Activated CD8-positive, alpha-beta memory T cell treated with anti-CD3 and anti-CD28 coated beads, Interleukin-2, amount 50 U/mL, for 1 hour (primary cell): ENCODE measurements around the gene SERPINA6.
"Not testable (repeated sequence)": the region's sequence is repeated elsewhere in the genome, so short reads cannot be mapped to it uniquely, and the experiment has no call there.

ENCODE experiments used
- DNase-seq: peaks from one replicate; pipeline ENCODE4 v3.0.0-alpha.2; 2020; ENCODE audit errors: extremely low read depth

Gene SERPINA6, protein sequence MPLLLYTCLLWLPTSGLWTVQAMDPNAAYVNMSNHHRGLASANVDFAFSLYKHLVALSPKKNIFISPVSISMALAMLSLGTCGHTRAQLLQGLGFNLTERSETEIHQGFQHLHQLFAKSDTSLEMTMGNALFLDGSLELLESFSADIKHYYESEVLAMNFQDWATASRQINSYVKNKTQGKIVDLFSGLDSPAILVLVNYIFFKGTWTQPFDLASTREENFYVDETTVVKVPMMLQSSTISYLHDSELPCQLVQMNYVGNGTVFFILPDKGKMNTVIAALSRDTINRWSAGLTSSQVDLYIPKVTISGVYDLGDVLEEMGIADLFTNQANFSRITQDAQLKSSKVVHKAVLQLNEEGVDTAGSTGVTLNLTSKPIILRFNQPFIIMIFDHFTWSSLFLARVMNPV

DNA sequence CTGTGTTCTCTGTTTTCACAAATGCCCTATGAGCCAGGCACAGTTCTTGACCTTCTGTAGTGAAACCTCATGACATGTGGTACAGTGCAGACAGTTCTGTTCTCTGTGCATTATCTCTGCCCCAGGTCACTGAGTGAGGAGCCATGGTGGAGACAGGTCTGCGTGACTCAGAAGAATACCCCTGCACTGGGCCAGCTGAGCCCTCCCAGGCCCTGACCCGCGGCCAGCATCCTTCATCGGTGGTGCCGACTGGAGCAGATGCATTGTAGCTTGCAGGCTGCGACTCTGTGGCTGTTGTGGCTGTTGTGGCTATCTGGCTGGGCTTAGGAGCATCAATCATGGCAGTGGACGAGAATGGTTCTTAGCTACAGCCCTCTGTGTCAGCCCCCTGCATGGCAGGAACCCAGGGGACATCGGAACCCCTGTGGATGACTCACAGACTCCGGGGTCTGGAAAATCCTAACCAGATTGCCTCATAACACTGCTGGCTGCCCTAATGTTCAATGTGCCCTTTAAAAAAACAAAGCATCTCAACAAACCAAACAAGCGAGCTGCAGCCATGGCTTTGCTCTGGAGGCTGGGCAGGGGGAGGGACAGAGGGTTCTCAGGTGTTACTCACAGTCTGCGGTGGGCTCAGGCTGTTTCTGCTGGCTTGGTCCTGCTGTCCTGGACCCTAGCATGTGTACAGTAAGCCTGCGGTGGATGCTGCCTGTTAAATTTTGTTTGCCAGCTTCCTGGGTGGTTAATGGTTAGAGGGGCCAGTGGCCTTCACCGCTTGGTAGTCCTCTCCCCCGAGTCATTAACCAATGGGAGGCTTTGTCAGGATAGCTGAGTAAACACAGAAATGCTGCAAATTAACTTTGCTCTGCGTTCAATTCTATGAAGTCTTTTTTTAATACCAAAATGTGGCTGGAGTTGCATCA is at the start of gene SERPINA6:
Gene SERPINA6, minus strand, starts transcription at position 689 of the 923 bp plus-strand sequence. CDS start 8,688 bp downstream, outside the sequence.
- no peak for DNase-seq

DNA sequence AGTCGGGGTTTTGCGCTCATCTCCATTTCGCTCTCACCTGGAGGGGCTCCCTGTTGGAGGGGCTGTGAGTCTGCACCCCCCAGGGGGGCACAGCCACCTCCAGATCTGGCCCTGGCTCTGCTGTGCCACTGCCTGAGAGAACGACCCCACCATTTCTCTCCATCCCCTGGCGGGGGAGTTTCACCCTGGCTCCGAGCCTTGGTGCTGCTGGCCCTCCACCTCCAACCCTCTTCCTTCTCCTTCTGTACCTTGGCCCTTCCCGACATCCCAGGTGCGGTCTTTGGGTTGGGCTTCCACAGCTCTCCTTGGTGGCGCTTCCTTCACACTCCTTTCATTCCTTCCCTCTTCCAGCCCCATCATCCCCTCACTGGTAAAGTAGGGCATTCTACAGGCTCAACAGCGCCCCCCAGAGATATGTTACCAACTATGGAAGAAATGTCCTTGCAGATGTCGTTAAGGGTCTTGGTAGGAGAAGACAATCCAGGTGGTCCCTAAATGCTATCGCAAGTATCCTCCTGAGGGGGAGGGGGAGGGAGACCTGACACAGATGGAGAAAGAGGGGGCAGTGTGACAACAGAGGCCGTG is 49.0 kb upstream of the SERPINA6 start:
- DNase-seq = no peak

DNA sequence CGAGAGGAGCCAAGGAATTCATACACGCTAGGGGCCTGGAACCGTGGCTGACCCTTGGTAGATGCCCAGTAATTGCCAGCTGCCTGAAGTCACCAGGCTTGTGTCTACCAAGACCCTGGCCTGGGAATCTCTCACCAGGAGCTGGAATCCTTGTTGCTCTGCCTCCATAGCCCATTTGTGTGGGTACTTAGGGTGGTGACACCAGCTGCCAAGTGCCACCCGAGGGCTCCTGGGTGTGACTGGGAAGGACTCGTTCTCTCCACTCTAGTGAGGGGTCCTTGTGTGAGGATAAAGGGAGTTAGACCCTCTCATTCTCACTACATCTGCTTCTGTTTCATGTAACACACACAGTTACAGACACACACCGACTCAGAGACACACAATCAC is 47.4 kb upstream of the SERPINA6 start:
- no peak for DNase-seq

DNA sequence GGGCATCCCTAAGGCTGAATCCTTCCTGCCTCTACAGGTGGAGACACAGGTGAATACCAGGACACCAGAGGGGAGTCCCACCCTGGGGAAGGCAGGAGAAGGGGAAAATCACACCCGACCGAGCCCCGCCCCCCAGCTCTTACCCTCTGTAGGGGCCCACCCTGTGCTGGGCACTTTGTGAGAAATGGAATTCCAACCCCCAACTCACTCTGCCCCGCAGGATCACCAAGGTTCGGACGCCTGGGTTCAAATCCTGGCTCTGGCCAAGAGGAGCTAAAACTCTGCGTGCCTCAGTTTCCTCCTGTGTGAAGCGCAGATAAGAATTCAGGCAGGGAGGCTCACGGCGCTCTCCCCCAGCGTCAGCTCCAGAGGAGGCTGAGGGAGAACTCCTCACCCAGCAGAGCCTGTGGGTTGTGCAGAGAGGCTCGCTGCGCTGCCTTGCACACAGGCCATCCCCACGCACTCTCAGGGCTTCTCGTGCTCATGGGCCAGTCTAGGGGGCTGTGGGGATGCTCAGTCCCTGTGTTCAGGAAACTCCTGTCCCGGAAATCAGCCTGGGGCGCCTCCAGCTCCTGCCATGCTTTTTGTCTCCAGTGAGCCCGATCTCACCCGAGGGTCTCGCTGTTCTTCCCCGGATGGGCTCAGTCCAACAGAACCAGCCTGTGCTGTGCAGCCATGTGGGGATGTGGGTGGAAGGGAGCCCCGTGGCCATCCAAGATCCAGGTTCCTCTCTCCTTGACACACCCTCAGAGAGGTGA is 46.8 kb upstream of the SERPINA6 start:
- not testable (repeated sequence) for DNase-seq

DNA sequence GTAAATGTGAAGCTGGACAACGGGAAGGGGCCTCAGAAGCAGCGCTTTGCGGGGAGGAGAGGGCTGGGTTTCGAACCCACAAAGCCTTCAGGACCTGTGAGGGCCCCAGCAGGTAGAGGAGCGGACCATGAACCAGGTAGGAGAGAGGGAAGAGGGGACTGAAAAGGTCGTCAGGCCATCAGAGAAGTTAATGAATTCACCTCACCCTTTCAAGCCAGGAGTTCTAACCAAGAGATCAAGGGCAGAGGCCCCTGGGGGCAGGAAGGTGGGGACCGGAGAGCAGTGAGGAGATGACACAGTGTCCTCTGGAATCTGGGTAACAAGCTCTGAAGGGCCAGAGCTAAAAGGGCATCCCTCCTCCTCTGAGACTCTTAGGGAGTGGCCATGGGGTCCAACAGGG is 45.8 kb upstream of the SERPINA6 start:
- DNase-seq = no peak

DNA sequence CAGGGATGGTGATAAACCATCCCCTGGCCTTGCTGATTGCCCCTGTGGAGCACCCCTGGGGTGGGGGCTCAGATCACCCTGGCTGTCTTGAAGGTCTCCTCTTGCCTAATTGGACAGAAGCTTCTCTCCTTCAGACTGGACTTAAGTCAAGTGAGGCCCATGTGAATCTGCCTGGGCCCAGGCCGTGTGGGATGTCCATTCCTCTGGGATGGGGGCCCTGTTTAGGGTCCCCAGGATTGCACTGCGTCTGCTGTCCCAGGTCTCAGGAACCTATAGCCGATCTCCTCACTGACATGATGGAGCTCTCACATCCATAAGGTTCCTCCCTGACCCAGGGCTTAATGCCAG is 45.1 kb upstream of the SERPINA6 start:
- no peak for DNase-seq

DNA sequence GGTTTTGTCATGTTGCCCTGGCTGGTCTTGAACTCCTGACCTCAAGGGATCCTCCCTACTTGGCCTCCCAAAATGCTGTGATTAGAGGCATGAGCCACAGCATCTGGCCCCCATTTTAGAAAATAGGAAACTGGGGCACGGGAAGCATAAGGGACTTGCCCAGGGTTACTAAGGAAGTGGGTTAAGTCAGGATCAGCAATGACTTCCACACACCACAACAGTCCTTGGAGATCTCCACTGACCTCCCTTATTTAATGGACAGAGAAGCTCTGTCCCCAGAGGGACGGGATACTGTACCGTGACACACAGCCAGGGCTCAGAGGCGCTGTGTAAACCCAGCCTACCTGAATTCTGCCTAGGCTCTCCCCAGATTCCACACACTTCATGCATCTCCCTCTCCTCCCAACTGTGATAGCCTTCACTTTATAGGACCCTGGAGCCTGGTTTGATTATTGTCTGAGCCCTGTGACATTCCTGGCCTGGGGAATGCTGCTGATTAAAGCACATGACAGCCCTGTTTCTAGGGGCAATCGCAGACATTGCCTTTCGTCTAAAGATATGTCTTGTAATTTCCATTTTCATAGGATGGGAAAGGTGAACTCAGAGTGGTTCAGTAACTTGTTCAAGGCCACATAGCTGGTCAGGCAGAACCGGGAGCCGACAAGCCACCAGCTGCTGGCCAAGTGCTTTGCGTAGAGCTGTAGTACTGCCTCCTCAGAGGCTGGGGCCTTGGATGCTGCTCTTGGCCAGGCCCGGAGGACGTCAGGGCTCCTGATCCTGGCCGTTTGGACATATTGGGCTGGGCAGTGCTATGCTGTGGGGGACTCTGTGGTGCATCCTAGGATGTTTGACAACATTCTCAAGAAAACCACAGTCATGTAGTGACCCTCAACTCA is 44.5 kb upstream of the SERPINA6 start:
- DNase-seq = no peak

DNA sequence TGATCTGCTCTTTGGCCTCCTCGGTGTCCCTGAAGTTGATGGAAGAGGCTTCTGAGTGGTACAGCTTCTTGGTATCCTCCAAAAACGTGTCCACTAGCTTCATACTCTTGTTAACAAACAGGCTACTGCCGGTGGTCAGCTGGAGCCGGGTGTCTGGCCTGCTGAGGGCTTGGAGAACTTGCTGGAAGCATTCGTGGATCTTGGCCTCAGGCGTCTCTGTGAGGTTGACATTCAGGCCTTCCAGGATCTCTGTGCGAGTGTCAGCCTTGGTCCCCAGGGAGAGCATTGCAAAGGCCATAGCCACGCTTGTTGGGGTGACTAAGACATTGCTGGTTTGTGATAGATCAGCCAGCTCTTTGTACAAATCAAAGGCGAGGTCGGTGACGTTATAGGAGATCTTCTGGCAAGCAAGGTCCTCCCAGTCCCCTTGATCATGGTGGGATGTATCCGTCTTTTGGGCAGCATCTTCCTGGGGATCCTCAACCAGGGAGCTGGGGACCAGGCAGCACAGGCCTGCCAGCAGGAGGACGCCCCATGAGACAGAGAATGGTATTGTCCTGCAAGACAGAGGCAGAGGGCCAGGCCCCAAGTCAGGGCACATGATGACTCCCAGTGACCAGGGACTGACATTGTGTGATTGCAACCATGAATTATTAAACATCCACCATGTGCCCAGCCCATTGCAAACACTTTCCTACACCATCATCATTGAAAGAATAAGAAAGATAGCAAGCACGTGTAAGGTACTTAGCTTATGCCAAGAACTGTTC is 43.2 kb upstream of the SERPINA6 start, which contains the start of gene SERPINA2:
Gene SERPINA2, minus strand, starts transcription at position 553 of the 770 bp plus-strand sequence.
- DNase-seq = no peak

DNA sequence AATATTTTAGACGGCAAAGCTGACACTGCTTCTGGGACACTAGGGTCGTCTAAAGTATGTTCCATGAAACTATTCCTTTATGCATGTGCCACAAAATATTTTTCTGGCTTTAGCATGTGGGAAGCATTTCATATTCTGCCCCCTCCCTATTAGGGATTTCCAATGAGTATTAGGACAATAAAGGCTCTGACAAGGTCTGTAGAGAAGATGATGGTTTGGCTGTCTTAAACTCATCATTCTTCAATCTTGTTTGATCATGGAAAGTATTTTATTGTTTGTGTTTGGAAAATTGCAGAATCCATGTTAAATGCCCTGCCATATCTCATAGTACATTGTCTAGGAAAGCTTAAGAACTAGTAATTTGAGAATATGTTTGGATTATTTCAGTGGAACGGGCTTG is 42.5 kb upstream of the SERPINA6 start:
- no peak for DNase-seq

DNA sequence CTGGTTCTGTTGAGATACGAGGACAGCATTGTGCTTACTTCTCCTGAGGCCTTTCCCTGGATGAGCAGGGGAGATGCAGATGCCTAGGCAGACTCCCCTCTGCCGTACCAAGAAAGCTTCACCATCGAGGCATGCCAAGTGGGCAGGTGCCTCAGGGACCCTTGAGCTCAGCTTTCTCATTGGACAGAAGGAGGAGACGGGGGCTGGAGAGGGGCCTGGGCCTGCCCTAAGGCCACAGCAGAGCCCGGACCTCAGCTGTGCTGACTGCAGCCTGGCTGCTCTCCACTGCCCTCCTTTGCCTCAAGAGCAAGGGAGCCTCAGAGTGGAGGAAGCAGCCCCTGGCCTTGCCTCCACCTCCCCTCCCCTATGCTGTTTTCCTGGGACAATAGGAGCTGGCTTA is 41.8 kb upstream of the SERPINA6 start:
- DNase-seq = no peak

DNA sequence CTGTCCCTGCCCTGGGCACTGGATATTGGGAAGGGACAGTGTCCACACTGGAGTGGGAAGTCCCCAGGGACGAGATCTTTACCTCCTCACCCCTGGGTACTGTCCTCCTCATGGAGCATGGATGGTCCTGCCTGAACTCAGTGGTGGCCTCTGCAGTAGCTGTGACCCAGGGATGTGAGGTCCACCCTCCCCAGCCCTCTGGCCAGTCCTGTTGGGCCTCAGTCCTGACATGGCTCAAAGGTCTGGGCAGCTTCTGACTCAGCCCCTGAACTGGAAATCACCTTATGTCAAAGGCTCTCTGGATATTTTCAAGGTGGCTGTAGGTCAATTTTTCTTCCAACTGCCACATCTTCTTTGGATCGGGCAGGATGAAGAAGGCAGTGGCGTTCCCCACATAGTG is 40.9 kb upstream of the SERPINA6 start:
- no peak for DNase-seq

DNA sequence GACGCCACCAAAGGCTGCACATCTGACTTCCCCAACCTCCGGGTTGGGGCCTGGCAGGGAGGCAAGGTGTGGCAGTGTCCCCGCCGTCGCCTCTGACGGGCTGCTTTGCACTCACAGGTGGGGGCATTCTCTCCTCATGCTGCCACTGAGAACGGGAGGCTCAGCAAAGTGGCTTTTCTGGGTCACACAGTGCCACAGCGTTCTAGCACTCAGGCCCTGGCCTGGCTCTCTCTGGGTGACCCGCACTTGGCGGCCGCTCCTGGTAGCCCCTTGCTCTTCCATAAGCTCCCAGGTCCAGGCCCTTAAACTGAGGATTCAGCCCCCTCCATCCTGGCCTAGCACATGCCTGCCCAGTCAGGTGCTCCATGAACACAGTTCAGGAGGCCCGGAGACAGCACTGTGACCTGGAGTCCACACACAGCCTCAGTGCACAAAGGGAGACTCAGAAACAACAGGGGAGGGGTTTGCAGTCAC is 40.1 kb upstream of the SERPINA6 start:
- DNase-seq = no peak

DNA sequence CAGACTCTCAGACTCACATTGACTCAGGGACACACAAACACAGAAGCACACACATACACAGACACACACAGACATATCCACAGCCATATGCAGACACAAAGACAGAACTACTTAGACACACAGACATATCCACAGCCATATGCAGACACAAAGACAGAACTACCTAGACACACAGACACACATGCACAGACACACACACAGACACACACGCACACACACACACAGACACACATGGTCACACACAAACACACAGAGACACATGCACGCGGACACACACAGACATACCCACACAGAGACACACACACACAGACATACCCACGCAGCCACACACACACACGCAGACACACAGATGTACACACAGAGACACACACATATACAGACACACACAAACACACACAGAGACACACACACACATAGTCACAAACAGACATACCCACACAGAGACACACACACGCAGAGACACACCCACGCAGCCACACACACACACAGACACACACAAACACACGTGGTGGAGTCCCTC is 39.5 kb upstream of the SERPINA6 start:
- no peak for DNase-seq

DNA sequence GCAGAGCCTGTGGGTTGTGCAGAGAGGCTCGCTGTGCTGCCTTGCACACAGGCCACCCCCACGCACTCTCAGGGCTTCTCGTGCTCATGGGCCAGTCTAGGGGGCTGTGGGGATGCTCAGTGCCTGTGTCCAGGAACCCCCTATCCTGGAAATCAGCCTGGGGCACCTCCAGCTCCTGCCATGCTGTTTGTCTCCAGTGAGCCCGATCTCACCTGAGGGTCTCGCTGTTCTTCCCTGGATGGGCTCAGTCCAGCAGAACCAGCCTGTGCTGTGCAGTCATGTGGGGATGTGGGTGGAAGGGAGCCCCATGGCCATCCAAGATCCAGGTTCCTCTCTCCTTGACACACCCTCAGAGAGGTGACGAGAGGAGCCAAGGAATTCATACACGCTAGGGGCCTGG is 38.5 kb upstream of the SERPINA6 start:
- no peak for DNase-seq

DNA sequence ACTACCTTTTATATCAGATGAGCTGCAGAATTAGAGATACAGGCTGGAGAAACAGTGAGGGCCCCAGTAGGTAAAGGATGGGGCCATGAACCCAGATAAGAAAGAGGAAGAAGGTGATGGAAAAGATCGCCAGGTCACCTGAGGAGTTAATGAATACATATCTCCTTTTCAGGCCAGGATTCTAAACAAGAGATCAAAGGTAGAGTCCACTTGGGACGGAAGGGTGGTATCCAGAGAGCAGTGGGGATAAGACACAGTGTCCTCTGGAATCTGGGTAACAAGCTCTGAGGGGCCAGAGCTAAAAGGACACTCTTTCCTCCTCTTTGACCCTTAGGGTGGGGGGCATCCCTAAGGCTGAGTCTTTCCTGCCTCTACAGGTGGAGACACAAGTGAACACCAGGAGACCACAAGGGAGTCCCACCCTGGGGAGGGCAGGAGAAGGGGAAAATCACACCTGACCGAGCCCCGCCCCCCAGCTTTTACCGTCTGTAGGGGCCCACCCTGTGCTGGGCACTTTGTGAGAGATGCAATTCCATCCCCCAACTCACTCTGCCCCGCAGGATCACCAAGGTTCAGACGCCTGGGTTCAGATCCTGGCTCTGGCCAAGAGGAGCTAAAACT is 37.9 kb upstream of the SERPINA6 start:
- DNase-seq = no peak

DNA sequence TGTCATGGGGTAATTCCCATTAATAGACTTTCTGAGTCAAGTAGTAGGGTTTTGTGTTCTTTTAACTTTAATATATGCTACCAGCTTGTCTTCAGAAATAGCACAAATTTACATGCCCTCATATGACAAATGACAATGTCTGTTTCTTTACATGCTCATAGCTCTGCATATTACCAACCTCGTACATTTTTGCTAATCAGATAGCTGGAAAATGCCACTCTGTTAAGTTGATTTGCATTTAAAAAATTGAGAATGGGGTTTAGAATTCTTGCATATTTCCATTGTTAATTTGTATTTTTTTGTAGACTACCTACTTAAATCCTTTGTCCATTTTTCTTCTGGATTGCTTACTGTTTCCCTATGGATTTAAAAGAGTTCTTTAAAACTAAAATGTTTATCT is 34.0 kb upstream of the SERPINA6 start:
- DNase-seq = no peak

DNA sequence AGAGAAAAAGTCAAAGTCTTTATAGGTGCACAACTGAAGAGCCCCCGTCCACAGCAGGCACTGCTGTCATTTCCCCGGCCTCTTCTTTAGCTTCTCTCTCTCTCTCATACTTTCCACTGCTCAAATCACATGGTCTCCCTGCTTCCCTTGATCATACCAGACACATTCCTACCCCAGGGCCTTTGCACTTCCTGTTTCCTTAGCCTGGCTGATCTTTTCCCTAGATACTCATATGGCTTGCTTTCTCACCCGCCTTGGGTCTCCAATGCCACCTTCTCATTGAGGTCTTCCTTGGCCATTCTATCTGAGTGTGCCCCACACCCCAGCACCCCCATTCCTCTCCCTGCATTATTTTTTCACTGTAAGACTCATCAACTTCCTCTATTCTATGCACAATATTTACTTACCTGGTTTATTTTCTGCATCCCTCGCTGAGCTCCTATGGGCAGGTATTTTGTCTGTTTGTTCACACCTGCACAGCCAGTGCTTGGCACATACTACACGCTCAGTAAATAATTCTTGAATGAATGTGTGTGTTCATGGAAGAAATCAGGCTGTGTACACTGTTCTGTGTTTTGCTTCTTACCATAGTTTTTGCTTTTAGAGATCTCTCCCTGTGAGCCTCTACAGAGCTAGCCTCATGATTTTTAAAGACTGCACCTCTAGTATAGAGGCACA is 33.4 kb upstream of the SERPINA6 start:
- DNase-seq = no peak

DNA sequence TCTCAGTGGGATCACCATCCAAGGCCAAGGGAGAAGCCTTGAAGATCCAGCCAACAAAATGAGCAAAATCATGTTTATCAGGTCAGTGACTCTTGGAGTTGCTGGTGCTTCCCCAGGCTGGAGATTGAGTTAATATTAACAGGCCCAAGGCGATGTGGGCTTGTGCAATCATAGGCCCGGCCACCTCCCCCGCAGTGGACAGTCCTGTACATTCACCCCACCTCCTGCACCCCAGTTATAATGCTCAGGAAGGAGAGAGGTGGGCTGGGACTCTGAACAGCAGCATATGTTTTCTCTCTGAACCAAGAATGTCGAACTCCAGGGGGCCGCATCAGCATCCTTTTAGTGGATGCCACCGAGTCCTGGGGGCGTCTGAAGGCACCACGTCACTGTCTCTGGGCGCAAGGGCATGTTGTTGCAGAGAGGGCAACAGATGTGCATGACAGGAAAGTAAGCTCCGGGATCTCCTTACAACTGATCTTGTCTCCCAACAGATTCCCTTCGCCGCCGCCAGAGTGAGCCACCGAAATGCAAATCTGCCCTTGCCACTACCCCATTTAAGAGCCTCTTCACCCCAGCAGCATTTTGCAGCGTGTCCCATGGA is 32.2 kb upstream of the SERPINA6 start:
- no peak for DNase-seq
